H1 (cell line): Measurements from ENCODE around the gene MTCH1. TPM values are rescaled to one million over a fixed set of nuclear protein-coding genes. Genes with fewer than 3 reads are reported as not detected.

Experiments used
- CTCF ChIA-PET: fragments of 300-600 bp; sonication (Branson Sonifier 250); formaldehyde crosslinking; loops from one replicate; lab custom pipeline; 2021; ENCODE audit not compliant: partially characterized antibody; lab: Charles Lee
- POLR2A ChIA-PET: fragments of 300-600 bp; sonication (Branson Sonifier 250); formaldehyde crosslinking; loops from one replicate; lab custom pipeline; 2021; ENCODE audit warnings: inconsistent platforms; ENCODE audit not compliant: partially characterized antibody; lab: Charles Lee
- DNase-seq, 2 experiments: peaks; one replicate each; pipeline versions ENCODE4 v3.0.0 to v3.0.0-alpha.2; 2010 to 2022; ENCODE audit warnings: low spot score in 2 of 2, low read depth in 1 of 2, mixed read lengths in 1 of 2
- FAIRE-seq: peaks from 2 replicates; lab custom pipeline; 2011; peaks lifted over from hg19 to GRCh38; lab: Jason Lieb, UNC
- H2AFZ ChIP-seq: 2 replicates; pipeline ENCODE4 v1.8.1; 2012; ENCODE audit warnings: low read length, inconsistent platforms
- H2AK5ac ChIP-seq: 2 replicates; pipeline ENCODE4 v1.6.1; 2013; ENCODE audit warnings: low read depth, low read length
- H2BK120ac ChIP-seq: replicated peaks from 2 replicates; pipeline ENCODE3; 2013; ENCODE audit warnings: low read depth, low read length, inconsistent platforms
- H2BK12ac ChIP-seq: 2 replicates; pipeline ENCODE4 v1.6.1; 2013; ENCODE audit warnings: low read depth, low read length
- H2BK15ac ChIP-seq: 2 replicates; pipeline ENCODE4 v1.6.1; 2013; ENCODE audit warnings: low read length
- H2BK20ac ChIP-seq: 2 replicates; pipeline ENCODE4 v1.6.1; 2013; ENCODE audit warnings: low read length
- H2BK5ac ChIP-seq: 2 replicates; pipeline ENCODE4 v1.6.1; 2013; ENCODE audit warnings: low read depth, low read length
- H3K14ac ChIP-seq: 2 replicates; pipeline ENCODE4 v1.6.1; 2013; ENCODE audit warnings: inconsistent platforms; ENCODE audit not compliant: insufficient read length
- H3K18ac ChIP-seq: 2 replicates; pipeline ENCODE4 v1.6.1; 2013; ENCODE audit warnings: low read length; ENCODE audit errors: extremely low read depth
- H3K23ac ChIP-seq: 2 replicates; pipeline ENCODE4 v1.6.1; 2013; ENCODE audit warnings: inconsistent platforms; ENCODE audit not compliant: insufficient read length
- H3K23me2 ChIP-seq: 2 replicates; pipeline ENCODE4 v1.6.1; 2013; ENCODE audit warnings: low read depth, low read length
- H3K27ac ChIP-seq: 2 replicates; pipeline ENCODE4 v1.6.1; 2011; ENCODE audit warnings: low read depth, low read length, inconsistent platforms
- H3K27me3 ChIP-seq, 4 experiments: replicated peaks in 1 of 4; 1 replicate in 1 of 4; 2 replicates in 3 of 4; pipeline versions ENCODE4 v1.6.1 to v1.8.1; 2011 to 2013; ENCODE audit warnings: low read length in 3 of 4, mild to moderate bottlenecking in 3 of 4, inconsistent platforms in 2 of 4, mixed read lengths in 2 of 4, moderate library complexity in 1 of 4; ENCODE audit not compliant: control insufficient read depth in 3 of 4, insufficient read depth in 3 of 4; ENCODE audit errors: extremely low read depth in 1 of 4
- H3K36me3 ChIP-seq, 4 experiments: 2 replicates each; pipeline versions ENCODE4 v1.6.1 to v1.8.1; 2011 to 2013; ENCODE audit warnings: mild to moderate bottlenecking in 4 of 4, low read length in 3 of 4, moderate library complexity in 2 of 4, control low read depth in 1 of 4, inconsistent platforms in 1 of 4; ENCODE audit not compliant: insufficient read depth in 4 of 4, control insufficient read depth in 2 of 4
- H3K4ac ChIP-seq: replicated peaks from 2 replicates; pipeline ENCODE3; 2013; ENCODE audit warnings: low read length, low read depth, mixed read lengths, inconsistent platforms; ENCODE audit not compliant: insufficient read length
- H3K4me1 ChIP-seq, 4 experiments: replicated peaks in 1 of 4; 1 replicate in 1 of 4; 2 replicates in 3 of 4; pipeline versions ENCODE4 v1.6.1 to v1.8.1; 2011 to 2013; ENCODE audit warnings: low read length in 3 of 4, inconsistent platforms in 2 of 4, mixed read lengths in 1 of 4; ENCODE audit not compliant: insufficient read depth in 4 of 4, control insufficient read depth in 3 of 4
- H3K4me2 ChIP-seq, 2 experiments: 2 replicates each; pipeline versions ENCODE4 v1.6.1 to v1.8.1; 2011 to 2013; ENCODE audit warnings: low read depth in 2 of 2, low read length in 2 of 2, control low read depth in 1 of 2, inconsistent platforms in 1 of 2, mild to moderate bottlenecking in 1 of 2; ENCODE audit not compliant: insufficient read depth in 1 of 2
- H3K4me3 ChIP-seq, 4 experiments: fragments of 200-600, 300-600 bp in 1 of 4; sonication (generic), shearing (Covaris generic), sonication (Bioruptor Twin) in 1 of 4; 2 replicates each; pipeline versions ENCODE4 v1.5.1 to v1.8.1; 2011 to 2016; ENCODE audit warnings: low read length in 4 of 4, low read depth in 3 of 4, control low read depth in 2 of 4, inconsistent platforms in 2 of 4, mild to moderate bottlenecking in 2 of 4, mixed read lengths in 1 of 4, moderate library complexity in 1 of 4; ENCODE audit not compliant: insufficient read depth in 2 of 4; ENCODE audit errors: extremely low read depth in 1 of 4
- H3K56ac ChIP-seq: replicated peaks from 2 replicates; pipeline ENCODE3; 2013; ENCODE audit warnings: low read depth, mild to moderate bottlenecking, mixed read lengths, low read length, inconsistent platforms; ENCODE audit not compliant: insufficient read length
- H3K79me1 ChIP-seq: 2 replicates; pipeline ENCODE4 v1.6.1; 2013; ENCODE audit warnings: low read depth, low read length, control low read depth
- H3K79me2 ChIP-seq, 2 experiments: 2 replicates each; pipeline versions ENCODE4 v1.6.1 to v1.8.1; 2012 to 2013; ENCODE audit warnings: low read length in 2 of 2, mild to moderate bottlenecking in 2 of 2, inconsistent platforms in 1 of 2; ENCODE audit not compliant: insufficient read depth in 2 of 2, control insufficient read depth in 1 of 2
- H3K9ac ChIP-seq, 4 experiments: replicated peaks in 1 of 4; 1 replicate in 1 of 4; 2 replicates in 3 of 4; pipeline versions ENCODE4 v1.6.1 to v1.8.1; 2011 to 2013; ENCODE audit warnings: low read depth in 3 of 4, low read length in 3 of 4, control low read depth in 2 of 4, mild to moderate bottlenecking in 2 of 4, moderate library complexity in 2 of 4, inconsistent platforms in 1 of 4; ENCODE audit errors: extremely low read depth in 1 of 4
- H3K9me3 ChIP-seq, 2 experiments: 2 replicates each; pipeline versions ENCODE4 v1.6.1 to v1.8.1; 2012 to 2013; ENCODE audit warnings: mild to moderate bottlenecking in 2 of 2, moderate library complexity in 2 of 2, control low read depth in 1 of 2, inconsistent platforms in 1 of 2, low read depth in 1 of 2, low read length in 1 of 2, mixed read lengths in 1 of 2; ENCODE audit not compliant: insufficient read depth in 2 of 2
- H4K20me1 ChIP-seq, 2 experiments: replicated peaks in 1 of 2; 2 replicates each; pipeline versions ENCODE3 to v1.8.1; 2011 to 2013; ENCODE audit warnings: inconsistent platforms in 2 of 2, low read length in 2 of 2, mild to moderate bottlenecking in 1 of 2; ENCODE audit not compliant: insufficient read depth in 2 of 2, control insufficient read depth in 1 of 2
- H4K5ac ChIP-seq: 2 replicates; pipeline ENCODE4 v1.6.1; 2013; ENCODE audit warnings: low read length, low read depth, mixed read lengths, inconsistent platforms; ENCODE audit not compliant: insufficient read length
- H4K8ac ChIP-seq: 2 replicates; pipeline ENCODE4 v1.8.0; 2013; ENCODE audit warnings: mild to moderate bottlenecking, moderate library complexity, low read length, inconsistent platforms; ENCODE audit not compliant: insufficient read depth; ENCODE audit errors: extremely low read depth
- H4K91ac ChIP-seq: replicated peaks from 2 replicates; pipeline ENCODE3; 2013; ENCODE audit warnings: low read length, mixed read lengths, inconsistent platforms; ENCODE audit not compliant: insufficient read length
- BCL11A ChIP-seq, 2 experiments: IDR thresholded peaks; one replicate each; pipeline ENCODE4 v1.6.1; 2011; ENCODE audit warnings: low read depth in 2 of 2, low read length in 2 of 2, mild to moderate bottlenecking in 2 of 2
- EZH2 ChIP-seq: fragments of 200-600 bp; sonication (generic); IDR thresholded peaks from 2 replicates; pipeline ENCODE4 v1.7.1; 2012; ENCODE audit warnings: low read depth, mild to moderate bottlenecking, moderate library complexity, low read length, inconsistent platforms; ENCODE audit not compliant: severe bottlenecking
- KDM1A ChIP-seq: fragments of 200-600, 300-600 bp; sonication (generic); IDR thresholded peaks from 2 replicates; pipeline ENCODE4 v1.7.1; 2016; ENCODE audit warnings: mild to moderate bottlenecking, low read length, borderline replicate concordance
- KDM5A ChIP-seq: fragments of 200-600 bp; IDR thresholded peaks from 2 replicates; pipeline ENCODE4 v1.7.1; 2012; ENCODE audit warnings: mild to moderate bottlenecking, low read length, inconsistent platforms, mixed read lengths
- RAD21 ChIP-seq, 2 experiments: IDR thresholded peaks in 1 of 2; conservative IDR thresholded peaks in 1 of 2; 2 replicates each; pipeline ENCODE4 v1.6.1; 2011; ENCODE audit warnings: low read depth in 2 of 2, low read length in 2 of 2, improper control_type of control experiment in 1 of 2, inconsistent platforms in 1 of 2, mild to moderate bottlenecking in 1 of 2, moderate library complexity in 1 of 2
- SIRT6 ChIP-seq: IDR thresholded peaks from one replicate; pipeline ENCODE4 v1.7.1; 2012; ENCODE audit warnings: low read length, inconsistent platforms
- WGBS, 2 experiments: shearing (Covaris generic) in 1 of 2; methylation state at CpG; one replicate each; pipeline versions ENCODE4 v1.1.6 to v1.1.7; 2013 to 2015; ENCODE audit warnings: low lambda C conversion rate in 2 of 2, mixed read lengths in 2 of 2, inconsistent platforms in 1 of 2, low coverage in 1 of 2, missing lambda C conversion rate in 1 of 2; ENCODE audit not compliant: insufficient replicate concordance in 2 of 2, insufficient coverage in 1 of 2, insufficient read length in 1 of 2; ENCODE audit errors: extremely low coverage in 1 of 2, missing lambda C conversion rate in 1 of 2; 5-methylcytosine and 5-hydroxymethylcytosine counted together
- polyA plus RNA-seq, 7 experiments: library from polyadenylated mRNA; depleted of rRNA in 3 of 7; stranded (reverse) in 5 of 7; unstranded in 2 of 7; fragments of >200 nt in 5 of 7; fragments of 200-250 nt in 2 of 7; gene quantifications; 1 replicate in 5 of 7; 2 replicates in 1 of 7; 4 replicates in 1 of 7; pipeline versions ENCODE4 v1.2.1 to v1.2.3, GENCODE V29; 2011 to 2013; ENCODE audit warnings: missing spikeins in 2 of 7, mixed read lengths in 2 of 7
- total RNA-seq: library from RNA; stranded (reverse); fragmentation: NEBNext Ultra II Directional; extraction: Animal tissue kit (Norgen Biotek cat#: 25700); gene quantifications from 2 replicates; pipeline ENCODE4 v1.2.1, GENCODE V29; 2021

Gene MTCH1
- total and polyA plus RNA-seq, 2 of the 8 experiments (the other 6 are each of a cell fraction or from before 2014, with no cell fraction given) = 169 to 214 TPM

GRCh38 chr6:37017606-37018197 lies 31.7 kb upstream of the MTCH1 start:
- no peak for DNase-seq
- Histone ChIP-seq H2AFZ (peak overlapping the region; percentile 12; the same call in 1 of the 2 replicates), H3K27me3 (no peaks in the 10 kb centered on the region), H3K23ac (no peak overlapping the region), H3K9ac (no peak overlapping the region), H3K36me3 (no peaks in the 10 kb centered on the region)
- 0 out of 4 replicates have a peak, but pooled peaks of 1 of the 2 experiments have one; percentile 21 for TF ChIP-seq RAD21 (IDR thresholded peaks at IDR 0.05 in 1 of 2, conservative IDR thresholded peaks at IDR 0.05 in 1 of 2; ENCODE audit: low read depth in 2 of 2, low read length in 2 of 2)
- TF ChIP-seq KDM1A = no peak
- no peak for TF ChIP-seq SIRT6
- TF ChIP-seq KDM5A = no peak
- TF ChIP-seq BCL11A (IDR thresholded peaks at IDR 0.05; ENCODE audit: low read depth in 2 of 2, low read length in 2 of 2) = no peak
- TF ChIP-seq EZH2 = no peak
- TF ChIP-seq, all 59 proteins: peak for 1
- Histone ChIP-seq H4K8ac (no peak overlapping the region; the same call in 1 of the 2 replicates), H3K23me2 (no peaks in the 10 kb centered on the region), H4K91ac (no peak overlapping the region), H3K56ac (no peak overlapping the region), H2AK5ac (no peak overlapping the region), H3K9me3 (no peaks in the 10 kb centered on the region), H4K5ac (no peak overlapping the region), H2BK20ac (no peak overlapping the region), H2BK120ac (no peak overlapping the region), H3K4ac (no peak overlapping the region), H3K14ac (no peak overlapping the region), H4K20me1 (peaks cover 0 to 3% of the 10 kb centered on the region in 2 experiments), H2BK5ac (no peak overlapping the region), H2BK15ac (no peak overlapping the region), H3K27ac (no peak overlapping the region), H3K4me3 (no peak overlapping the region), H3K79me2 (no peaks in the 10 kb centered on the region), H2BK12ac (no peak overlapping the region), H3K4me1 (peaks cover 0 to 5% (median 3%) of the 10 kb centered on the region in 4 experiments; a peak in 5 of 7 replicates), H3K18ac (no peak overlapping the region), H3K79me1 (no peaks in the 10 kb centered on the region), H3K4me2 (no peak overlapping the region)
- ChIA-PET CTCF (interaction anchor here (0.6 to 28.1 kb wide), 72 partner anchors 11 to 1092 kb away, joined by 3 to 866 read pairs (median 5); partner anchors contain the start of genes C6orf89, FGD2, MTCH1 and PI16), POLR2A (interaction anchor here (0.7 to 2.3 kb wide), 8 partner anchors 11 to 145 kb away, joined by 3 to 8 read pairs (median 4); partner anchors contain the start of genes FGD2 and PPIL1)
- 68% methylated on average over 5 of the region's 5 CpGs; no CpG with 5 or more reads in 1 of the 2 experiments for WGBS, 2 experiments
- FAIRE-seq = no peak
